Left lobe of liver (tissue), 2 donors: Measurements from ENCODE around the gene L1CAM. TPM values are rescaled to one million over a fixed set of nuclear protein-coding genes. Genes with fewer than 3 reads are reported as not detected.

Experiments used
- ATAC-seq: fragments of 200-7000 bp; cut with Tn5 transposase; one replicate; pipeline ENCODE4 v1.9.1; 2020; ENCODE audit warnings: mild to moderate bottlenecking, moderate library complexity
- DNase-seq: peaks from one replicate; pipeline ENCODE4 v3.0.0-alpha.2; 2020; ENCODE audit warnings: low spot score
- total RNA-seq: library from RNA; stranded (reverse); gene quantifications from one replicate; pipeline ENCODE4 v1.2.1, GENCODE V29; 2021
- donor health status: DM: no; HTN: no; CAD: no; lungs with moderate emphysema.
- donor health status: DM: no; HTN: yes; CAD: no.

The L1CAM gene
- total RNA-seq, 1 donor from 2014 or later, result 0.88 TPM

GRCh38 chrX:153905481-153906095 is 19.6 kb upstream of the L1CAM start:
- ATAC-seq, result no peak
- no peak for DNase-seq

DNA sequence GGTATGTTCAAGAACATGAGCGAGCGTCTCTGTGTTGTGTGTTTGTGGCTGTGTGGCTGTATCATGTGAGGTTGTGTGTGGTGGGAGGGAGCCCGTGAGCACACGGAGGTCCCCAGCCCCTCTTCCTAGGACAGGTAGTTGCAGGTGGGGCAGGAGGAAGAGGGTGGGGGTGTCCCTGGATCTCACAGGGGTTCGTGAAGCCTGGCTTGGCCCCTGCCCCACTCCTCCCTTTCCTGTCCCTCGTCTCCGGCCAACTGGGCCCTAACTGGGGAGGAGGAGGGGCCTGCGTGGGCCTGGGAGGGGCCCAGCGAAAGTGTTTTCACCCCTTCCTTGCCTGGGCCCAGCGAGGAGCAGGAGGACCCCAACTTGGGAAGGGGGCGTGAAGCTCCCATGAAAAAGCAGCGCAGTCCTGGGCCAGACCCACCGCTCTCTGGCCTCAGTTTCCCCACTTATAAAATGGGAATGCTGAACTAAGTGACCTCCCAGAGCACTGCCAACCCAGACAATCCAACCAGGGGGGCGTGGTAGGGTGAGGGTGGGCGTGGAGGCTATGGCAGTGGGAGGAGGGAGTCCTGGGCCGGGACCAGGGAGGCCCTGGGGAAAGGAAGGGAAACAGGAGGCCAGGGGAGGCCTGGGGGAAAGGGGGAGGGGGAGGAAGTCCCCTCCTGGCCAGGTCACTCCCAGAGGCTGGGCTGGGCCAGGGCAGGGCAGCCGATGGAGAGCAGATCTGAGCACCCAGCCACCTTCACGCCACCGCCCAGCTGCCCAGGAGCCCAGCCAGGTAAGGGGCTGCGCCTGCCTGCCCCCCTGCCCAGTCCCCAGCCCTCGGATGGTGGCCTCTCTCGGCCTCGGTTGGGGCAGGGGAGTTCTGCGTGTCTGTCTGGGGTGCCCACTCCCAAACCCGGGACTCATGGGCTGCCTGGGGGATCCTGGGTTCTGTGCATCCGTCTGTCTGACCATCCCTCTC is 18.3 kb upstream of the L1CAM start, which contains the start of gene AVPR2:
Gene AVPR2 (plus strand): TSS at position 683 of the 967 bp plus-strand sequence. CDS start 473 bp downstream, outside the sequence.
- ATAC-seq (peak; percentile 47), DNase-seq (no peak)

GRCh38 chrX:153903238-153903980 is 17.4 kb upstream of the L1CAM start:
- no peak for DNase-seq
- ATAC-seq, result peak; percentile 48

DNA sequence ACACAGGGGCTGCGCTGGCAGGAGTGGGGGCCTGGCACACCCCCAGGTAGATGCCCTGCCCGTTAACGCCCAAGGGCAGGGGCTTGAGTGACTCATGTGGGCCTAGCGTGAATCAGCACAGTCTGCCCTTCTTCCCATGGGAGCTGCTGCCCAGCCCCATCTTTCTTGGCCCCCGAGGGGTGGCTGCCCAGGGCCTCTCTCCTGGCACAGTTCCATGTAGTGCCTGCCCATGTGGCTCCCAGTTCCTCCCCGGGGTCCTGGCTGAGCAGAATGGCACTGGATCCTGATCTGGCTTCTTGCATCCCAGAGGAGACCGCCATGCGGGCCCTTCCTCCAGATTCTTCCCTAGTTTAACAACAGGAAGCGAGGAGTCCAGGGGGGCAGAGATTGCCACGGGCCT is 16.4 kb upstream of the L1CAM start:
- no peak for ATAC-seq
- no peak for DNase-seq

DNA sequence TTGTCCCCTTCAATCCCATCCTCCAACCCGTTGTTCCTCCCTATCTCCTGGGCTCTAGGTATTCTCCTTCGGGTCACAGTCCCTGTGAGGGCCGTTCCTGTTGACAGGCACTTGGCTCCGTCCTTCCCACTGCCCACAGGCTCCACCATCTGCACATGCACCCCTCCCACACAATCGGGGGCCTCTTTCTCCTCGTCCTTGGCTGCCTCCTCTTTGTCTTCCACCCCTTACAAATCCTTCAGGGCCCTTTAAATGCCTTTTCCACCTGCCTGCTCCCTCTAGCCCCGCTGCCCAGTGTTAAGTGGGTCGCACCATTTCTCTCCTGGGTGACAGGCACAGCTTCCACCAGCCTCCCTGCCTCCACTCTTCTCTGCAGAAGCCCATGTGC is 15.8 kb upstream of the L1CAM start:
- ATAC-seq, result no peak
- no peak for DNase-seq

- peak; percentile 47 for ATAC-seq
- DNase-seq, result no peak
These were observed 15.1 kb upstream of the L1CAM start for GRCh38 chrX:153900831-153901752.

- no peak for DNase-seq
- ATAC-seq, result no peak
These were observed 11.9 kb upstream of the L1CAM start for GRCh38 chrX:153897899-153898298.

DNA sequence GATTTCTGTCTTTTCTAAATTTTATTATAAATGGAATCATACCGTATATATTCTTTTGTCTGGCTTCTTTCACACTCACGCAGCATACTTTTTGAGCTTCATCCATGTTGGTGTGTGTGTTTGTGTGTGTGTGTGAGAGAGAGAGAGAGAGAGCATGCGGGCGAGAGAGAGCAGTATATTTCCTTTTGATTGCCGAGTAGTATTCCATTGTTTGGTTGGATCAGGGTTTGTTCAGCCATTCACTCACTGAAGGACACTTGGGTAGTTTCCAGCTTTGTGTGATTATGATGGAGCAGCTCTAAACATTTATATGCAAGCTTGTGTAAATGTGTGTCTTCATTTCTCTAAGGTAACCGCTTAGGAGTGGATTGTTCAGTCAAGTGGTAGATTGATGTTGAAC is 3.1 kb upstream of the L1CAM start:
- DNase-seq (no peak), ATAC-seq (no peak)

DNA sequence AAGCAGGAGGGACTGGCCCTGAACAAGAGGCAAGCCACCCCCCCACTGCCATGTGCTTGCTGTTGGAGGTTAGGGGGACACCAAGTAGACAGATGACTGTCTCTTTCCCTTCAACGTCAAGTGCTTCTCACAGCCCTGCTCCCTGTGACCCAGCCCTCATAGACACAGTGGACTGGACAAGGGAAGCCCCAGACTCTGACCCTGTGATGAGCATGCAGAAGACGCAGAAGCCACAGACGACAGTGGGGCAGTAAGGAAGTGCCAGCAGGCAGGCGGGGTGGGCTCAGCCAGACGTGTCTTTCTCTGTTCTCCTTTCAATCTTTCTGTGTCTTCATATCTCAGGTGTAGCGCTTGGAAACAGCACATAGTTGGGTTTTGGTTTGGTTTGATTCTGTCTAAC is 2.4 kb upstream of the L1CAM start:
- ATAC-seq, result no peak

DNA sequence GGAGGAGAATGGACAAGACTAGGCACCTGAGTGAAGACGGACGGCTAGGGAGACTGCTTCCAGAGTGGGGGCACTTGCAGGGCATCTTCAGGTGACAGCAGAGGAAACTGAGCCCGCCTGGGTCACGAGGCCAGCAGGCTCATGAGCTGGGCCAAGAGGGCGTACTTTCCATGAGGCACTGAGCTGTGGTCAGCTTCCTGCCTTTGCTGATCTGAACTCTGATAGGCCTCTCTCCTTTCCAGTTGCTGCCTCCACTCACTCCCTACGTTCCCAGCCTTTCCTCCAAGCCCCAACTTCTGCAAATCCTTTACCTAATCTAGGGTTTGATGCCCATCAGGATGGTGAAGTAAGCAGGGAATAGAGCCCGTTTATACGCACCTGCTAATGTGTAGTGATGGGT is 1.4 kb upstream of the L1CAM start:
- DNase-seq (no peak), ATAC-seq (no peak)

More for the DNA sequence above, 2.4 kb upstream of the L1CAM start:
- DNase-seq, result no peak

DNA sequence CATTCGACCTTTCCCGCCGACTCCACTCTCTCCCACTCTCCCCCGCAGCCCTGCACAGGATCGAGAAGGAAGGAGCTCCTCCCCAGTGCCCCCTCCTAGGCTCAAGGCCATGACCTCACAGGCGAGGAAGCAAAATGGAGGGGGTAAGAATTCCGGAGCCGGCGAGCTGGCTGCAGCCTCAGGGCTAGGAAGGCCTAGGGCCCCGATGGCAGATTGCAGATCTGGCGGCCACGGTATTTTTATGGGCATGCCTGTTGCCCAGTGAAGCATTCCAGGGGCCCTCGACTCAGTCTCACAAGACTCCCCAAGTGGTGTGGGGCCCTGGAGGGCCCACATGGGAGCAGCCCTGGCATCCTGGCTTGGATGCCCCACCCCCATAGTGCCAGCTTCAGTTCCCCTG is 942 bp upstream of the L1CAM start:
- no peak for DNase-seq
- no peak for ATAC-seq

DNA sequence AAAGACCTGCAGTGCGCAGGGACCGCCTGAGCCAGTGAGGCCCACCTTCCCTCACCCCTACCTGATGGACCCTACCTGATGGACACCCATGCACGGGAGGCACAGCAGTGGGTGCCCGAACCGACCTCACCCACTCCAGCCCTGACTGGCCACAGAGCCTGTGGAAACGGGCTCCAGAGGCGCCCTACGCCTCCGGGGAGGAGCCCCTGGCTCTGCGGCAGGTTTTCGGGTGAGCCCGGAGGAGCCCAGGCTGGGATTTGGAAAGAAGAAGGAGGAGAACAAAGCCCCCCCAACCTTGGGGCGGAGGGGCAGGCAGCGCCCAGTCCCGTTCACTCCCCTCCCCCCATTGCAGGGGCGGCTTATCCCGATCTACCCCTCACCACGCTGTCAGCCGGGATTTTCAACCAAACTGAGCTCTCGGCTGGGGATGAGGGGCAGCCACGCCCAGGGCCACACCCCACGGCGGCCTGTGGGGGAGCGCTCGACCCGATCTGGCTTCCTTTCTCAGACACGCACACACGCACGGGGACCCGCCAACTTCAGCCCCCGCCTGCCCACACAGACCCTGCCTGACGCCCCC is 675 bp downstream of the L1CAM start:
- DNase-seq, result no peak
- no peak for ATAC-seq

DNA sequence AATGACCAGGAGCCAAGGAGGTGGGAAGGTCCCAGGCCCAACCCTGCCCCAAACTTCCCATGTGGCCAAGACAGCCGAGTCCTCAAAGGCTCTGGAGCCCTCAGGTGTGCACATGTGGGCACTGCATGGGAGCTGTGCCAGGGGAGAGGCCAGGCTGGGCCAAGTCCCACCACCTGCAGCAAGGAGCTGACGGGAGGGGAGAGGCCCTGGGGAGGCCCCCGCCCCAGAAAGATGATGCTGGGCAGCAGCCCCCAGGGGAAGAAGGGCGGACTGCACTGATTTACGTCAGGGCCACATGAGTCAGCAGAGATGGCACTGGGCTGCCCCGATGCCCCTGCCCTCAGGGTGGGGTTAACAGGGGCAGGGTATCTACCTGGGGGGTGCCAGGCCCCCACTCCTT is 1.4 kb downstream of the L1CAM start:
- no peak for ATAC-seq

GRCh38 chrX:153884136-153884535 is 1.8 kb downstream of the L1CAM start:
- ATAC-seq (no peak), DNase-seq (no peak)

More for the DNA sequence above, 1.4 kb downstream of the L1CAM start:
- no peak for DNase-seq

GRCh38 chrX:153883163-153883843 is 2.7 kb downstream of the L1CAM start:
- DNase-seq, result no peak

GRCh38 chrX:153882557-153882956 is 3.4 kb downstream of the L1CAM start:
- DNase-seq (no peak), ATAC-seq (no peak)

More at GRCh38 chrX:153883163-153883843, 2.7 kb downstream of the L1CAM start:
- ATAC-seq, result no peak

- no peak for ATAC-seq
- no peak for DNase-seq
These were observed 3.9 kb downstream of the L1CAM start for GRCh38 chrX:153882086-153882498.

- no peak for ATAC-seq
- DNase-seq, result no peak
These were observed 4.7 kb downstream of the L1CAM start for GRCh38 chrX:153881281-153881680.

DNA sequence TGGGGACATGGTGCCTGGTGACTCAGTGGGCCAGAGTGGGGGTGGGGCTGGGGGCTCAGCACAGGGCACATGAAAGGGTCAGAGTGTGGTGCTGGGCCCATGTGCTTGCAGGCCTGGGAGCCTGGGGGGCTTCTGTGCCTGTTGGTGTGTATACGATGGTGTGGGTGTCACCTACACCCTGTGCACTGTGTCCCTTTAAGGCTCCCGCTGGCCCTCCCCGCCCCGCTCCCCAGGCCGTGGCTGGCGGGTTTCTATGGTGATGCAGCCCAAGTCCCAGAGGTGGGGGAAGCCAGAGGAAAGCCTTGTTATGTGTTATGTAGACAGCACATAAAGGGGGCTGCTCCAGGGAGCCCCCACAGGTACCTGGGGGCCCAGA is 5.5 kb downstream of the L1CAM start:
- DNase-seq, result no peak
- ATAC-seq, result no peak
